HCT116 (cell line): ENCODE results near the gene CPNE4. TPM values are rescaled to one million over a fixed set of nuclear protein-coding genes. Genes with fewer than 3 reads are reported as not detected.

Experiments
- ATAC-seq: fragments of 200-7000 bp; cut with Tn5 transposase; 2 replicates; pipeline ENCODE4 v1.9.1; 2020; ENCODE audit warnings: mild to moderate bottlenecking, moderate library complexity
- BruUV-seq: library from RNA; stranded (reverse); fragments of 400-500 nt; replicated peaks from 2 replicates; lab custom pipeline; 2021; lab: Mats Ljungman, UMichigan
- CTCF ChIA-PET: fragments of 300-600 bp; sonication (Branson Sonifier 250); formaldehyde crosslinking; loops from one replicate; lab custom pipeline; 2021; ENCODE audit warnings: antibody characterized with exemption; lab: Charles Lee
- POLR2A ChIA-PET: fragments of 300-600, 350-600 bp; sonication (Branson Sonifier 250); formaldehyde crosslinking; loops from one replicate; lab custom pipeline; 2021; ENCODE audit warnings: antibody characterized with exemption; lab: Charles Lee
- RAD21 ChIA-PET, 2 experiments: fragments of 300-600 bp; sonication (Branson Sonifier 250); formaldehyde crosslinking; loops; one replicate each; lab custom pipeline; 2023; ENCODE audit warnings: low total read pairs in 2 of 2; ENCODE audit not compliant: uncharacterized antibody in 2 of 2, unreplicated experiment in 2 of 2, low non-redundant PET in 1 of 2; lab: Charles Lee
- DNase-seq: peaks from one replicate; pipeline ENCODE4 v3.0.0-alpha.2; 2010; ENCODE audit warnings: low read depth, low spot score
- H2AFZ ChIP-seq: fragments of 200-600 bp; shearing (Covaris generic), sonication (generic); 2 replicates; pipeline ENCODE4 v1.6.1; 2017; ENCODE audit warnings: low read depth, mixed run types, mixed read lengths, antibody characterized with exemption, low read length; ENCODE audit not compliant: poor library complexity, severe bottlenecking
- H3K27ac ChIP-seq: 2 replicates; pipeline ENCODE4 v1.5.1; 2012; ENCODE audit warnings: low read depth, low read length
- H3K27me3 ChIP-seq: fragments of 200-600 bp; sonication (generic); 2 replicates; pipeline ENCODE4 v1.6.1; 2016; ENCODE audit warnings: mixed run types, low read length, mixed read lengths; ENCODE audit not compliant: insufficient read depth
- H3K36me3 ChIP-seq, 2 experiments: fragments of 200-500 bp in 1 of 2; fragments of 200-600 bp in 1 of 2; sonication (Bioruptor generic) in 1 of 2; sonication (generic) in 1 of 2; 2 replicates each; pipeline versions ENCODE4 v1.5.1 to v1.6.1; 2014 to 2016; ENCODE audit warnings: low read length in 2 of 2, inconsistent platforms in 1 of 2, mixed read lengths in 1 of 2, mixed run types in 1 of 2; ENCODE audit not compliant: insufficient read depth in 2 of 2, control insufficient read depth in 1 of 2
- H3K4me1 ChIP-seq, 2 experiments: fragments of 200-600 bp in 1 of 2; sonication (generic) in 1 of 2; 2 replicates each; pipeline versions ENCODE4 v1.5.1 to v1.6.1; 2012 to 2017; ENCODE audit warnings: low read length in 2 of 2, inconsistent platforms in 1 of 2, mild to moderate bottlenecking in 1 of 2, mixed read lengths in 1 of 2, mixed run types in 1 of 2, moderate library complexity in 1 of 2; ENCODE audit not compliant: insufficient read depth in 2 of 2, control insufficient read depth in 1 of 2
- H3K4me2 ChIP-seq: fragments of 200-600 bp; sonication (generic); 2 replicates; pipeline ENCODE4 v1.6.1; 2017; ENCODE audit warnings: mixed run types, low read length, mixed read lengths
- H3K4me3 ChIP-seq, 2 experiments: fragments of 200-600 bp in 1 of 2; sonication (generic) in 1 of 2; replicated peaks in 1 of 2; 2 replicates each; pipeline ENCODE4 v1.5.1; 2011 to 2016; ENCODE audit warnings: low read length in 2 of 2, control low read depth in 1 of 2, low read depth in 1 of 2, mild to moderate bottlenecking in 1 of 2, mixed read lengths in 1 of 2, mixed run types in 1 of 2
- H3K79me2 ChIP-seq: fragments of 200-600 bp; sonication (generic); 2 replicates; pipeline ENCODE4 v1.6.1; 2017; ENCODE audit warnings: mild to moderate bottlenecking, mixed run types, low read length, moderate library complexity, mixed read lengths; ENCODE audit not compliant: insufficient read depth
- H3K9ac ChIP-seq: fragments of 200-600 bp; sonication (generic); 2 replicates; pipeline ENCODE4 v1.6.1; 2016; ENCODE audit warnings: low read length, mixed read lengths
- H3K9me2 ChIP-seq: fragments of 200-600 bp; sonication (generic), shearing (Covaris generic); 2 replicates; pipeline ENCODE4 v1.6.1; 2017; ENCODE audit warnings: mixed run types, mild to moderate bottlenecking, moderate library complexity; ENCODE audit not compliant: insufficient read depth
- H3K9me3 ChIP-seq, 2 experiments: fragments of 200-500 bp in 1 of 2; fragments of 200-600 bp in 1 of 2; sonication (Bioruptor generic) in 1 of 2; sonication (generic) in 1 of 2; 2 replicates each; pipeline ENCODE4 v1.6.1; 2014 to 2017; ENCODE audit warnings: low read length in 2 of 2, mixed read lengths in 2 of 2, inconsistent platforms in 1 of 2, low read depth in 1 of 2, mild to moderate bottlenecking in 1 of 2, mixed run types in 1 of 2, moderate library complexity in 1 of 2; ENCODE audit not compliant: control insufficient read depth in 1 of 2, insufficient read depth in 1 of 2
- H4K20me1 ChIP-seq: fragments of 200-600 bp; sonication (generic), shearing (Covaris generic); 2 replicates; pipeline ENCODE4 v1.6.1; 2017; ENCODE audit warnings: mixed run types, mild to moderate bottlenecking, moderate library complexity; ENCODE audit not compliant: insufficient read depth
- CBX3 ChIP-seq: IDR thresholded peaks from 2 replicates; pipeline ENCODE4 v1.6.1; 2012; ENCODE audit warnings: low read depth
- EGR1 ChIP-seq: IDR thresholded peaks from 2 replicates; pipeline ENCODE4 v1.6.1; 2012; ENCODE audit warnings: low read depth
- ELF1 ChIP-seq: IDR thresholded peaks from 2 replicates; pipeline ENCODE4 v1.6.1; 2012; ENCODE audit warnings: low read depth, borderline replicate concordance
- EZH2 ChIP-seq: fragments of 200-600 bp; sonication (generic); IDR thresholded peaks from 2 replicates; pipeline ENCODE4 v1.6.1; 2017; ENCODE audit warnings: antibody characterized with exemption, mixed run types
- FOSL1 ChIP-seq: IDR thresholded peaks from 2 replicates; pipeline ENCODE4 v1.6.1; 2012; ENCODE audit warnings: low read depth
- JUND ChIP-seq: IDR thresholded peaks from 2 replicates; pipeline ENCODE4 v1.6.1; 2012
- MAX ChIP-seq: IDR thresholded peaks from 2 replicates; pipeline ENCODE4 v1.6.1; 2012
- POLR2A ChIP-seq: IDR thresholded peaks from 2 replicates; pipeline ENCODE4 v1.7.0; 2011; ENCODE audit warnings: borderline replicate concordance; ENCODE audit not compliant: insufficient read depth, insufficient read length; ENCODE audit errors: extremely low read depth
- POLR2AphosphoS5 ChIP-seq: IDR thresholded peaks from 2 replicates; pipeline ENCODE4 v1.6.1; 2011; ENCODE audit warnings: mild to moderate bottlenecking, low read depth, low read length, moderate library complexity
- RAD21 ChIP-seq: IDR thresholded peaks from 2 replicates; pipeline ENCODE4 v1.6.1; 2012; ENCODE audit warnings: low read depth, mild to moderate bottlenecking
- SIN3A ChIP-seq: IDR thresholded peaks from 2 replicates; pipeline ENCODE4 v1.6.1; 2012; ENCODE audit warnings: low read depth
- SP1 ChIP-seq: IDR thresholded peaks from 2 replicates; pipeline ENCODE4 v1.6.1; 2012; ENCODE audit warnings: low read depth
- SRF ChIP-seq: IDR thresholded peaks from 2 replicates; pipeline ENCODE4 v1.6.1; 2012; ENCODE audit warnings: low read depth
- TCF7L2 ChIP-seq: IDR thresholded peaks from 2 replicates; pipeline ENCODE4 v1.7.0; 2011; ENCODE audit warnings: borderline replicate concordance, inconsistent platforms; ENCODE audit not compliant: insufficient read depth, insufficient read length; ENCODE audit errors: extremely low read depth
- YY1 ChIP-seq: IDR thresholded peaks from 2 replicates; pipeline ENCODE4 v1.6.1; 2011; ENCODE audit warnings: low read length, low read depth, moderate library complexity, mild to moderate bottlenecking; ENCODE audit not compliant: insufficient replicate concordance; ENCODE audit errors: extremely low read depth
- ZFX ChIP-seq: fragments of 450-650 bp; IDR thresholded peaks from 2 replicates; pipeline ENCODE4 v1.6.1; 2017
- intact Hi-C: fragments of 100-400 bp; cut with micrococcal nuclease; formaldehyde crosslinking; loops from 2 replicates; pipeline ENCODE4 v1.10.0; 2022
- total RNA-seq: library from RNA; stranded (reverse); gene quantifications from one replicate; pipeline ENCODE4 v1.2.1, GENCODE V29; 2021; ENCODE audit not compliant: unreplicated experiment
- TF ChIP-seq, protein P1 (sequence below), 3 experiments: fragments of 200-600 bp in 1 of 3; sonication (generic) in 1 of 3; IDR thresholded peaks in 2 of 3; conservative IDR thresholded peaks in 1 of 3; 2 replicates each; pipeline ENCODE4 v1.5.1; 2012 to 2017; ENCODE audit warnings: low read depth in 2 of 3, low read length in 2 of 3, antibody characterized with exemption in 1 of 3, borderline replicate concordance in 1 of 3, control low read depth in 1 of 3, mild to moderate bottlenecking in 1 of 3, mixed read lengths in 1 of 3, mixed run types in 1 of 3, moderate library complexity in 1 of 3; ENCODE audit not compliant: insufficient read depth in 1 of 3
- TF ChIP-seq, protein P2 (sequence below): IDR thresholded peaks from 2 replicates; pipeline ENCODE4 v1.6.1; 2012; ENCODE audit warnings: low read depth
- TF ChIP-seq, protein P3 (sequence below): IDR thresholded peaks from 2 replicates; pipeline ENCODE4 v1.6.1; 2012

The CPNE4 gene
- total RNA-seq, 1 experiment from 2014 or later = not detected

GRCh38 chr3:131620977-131621376 is 413.8 kb downstream of the CPNE4 start (continued):
- TF ChIP-seq, protein P1, sequence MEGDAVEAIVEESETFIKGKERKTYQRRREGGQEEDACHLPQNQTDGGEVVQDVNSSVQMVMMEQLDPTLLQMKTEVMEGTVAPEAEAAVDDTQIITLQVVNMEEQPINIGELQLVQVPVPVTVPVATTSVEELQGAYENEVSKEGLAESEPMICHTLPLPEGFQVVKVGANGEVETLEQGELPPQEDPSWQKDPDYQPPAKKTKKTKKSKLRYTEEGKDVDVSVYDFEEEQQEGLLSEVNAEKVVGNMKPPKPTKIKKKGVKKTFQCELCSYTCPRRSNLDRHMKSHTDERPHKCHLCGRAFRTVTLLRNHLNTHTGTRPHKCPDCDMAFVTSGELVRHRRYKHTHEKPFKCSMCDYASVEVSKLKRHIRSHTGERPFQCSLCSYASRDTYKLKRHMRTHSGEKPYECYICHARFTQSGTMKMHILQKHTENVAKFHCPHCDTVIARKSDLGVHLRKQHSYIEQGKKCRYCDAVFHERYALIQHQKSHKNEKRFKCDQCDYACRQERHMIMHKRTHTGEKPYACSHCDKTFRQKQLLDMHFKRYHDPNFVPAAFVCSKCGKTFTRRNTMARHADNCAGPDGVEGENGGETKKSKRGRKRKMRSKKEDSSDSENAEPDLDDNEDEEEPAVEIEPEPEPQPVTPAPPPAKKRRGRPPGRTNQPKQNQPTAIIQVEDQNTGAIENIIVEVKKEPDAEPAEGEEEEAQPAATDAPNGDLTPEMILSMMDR (IDR thresholded peaks at IDR 0.05 in 2 of 3, conservative IDR thresholded peaks at IDR 0.05 in 1 of 3; ENCODE audit: borderline replicate concordance in 1 of 3, insufficient read depth in 1 of 3, low read depth in 2 of 3, low read length in 2 of 3) = no peak
- TF ChIP-seq ZFX (no peak), RAD21 (no peak)

GRCh38 chr3:131619821-131620220 is 415.0 kb downstream of the CPNE4 start:
- CTCF ChIA-PET = no interaction called here
- ATAC-seq = no peak
- DNase-seq = no peak
- Histone ChIP-seq H3K9me2 (no peaks in the 10 kb centered on the region; the same call in 1 of the 2 replicates), H3K36me3 (no peaks in the 10 kb centered on the region), H3K9ac (no peak overlapping the region), H3K9me3 (no peaks in the 10 kb centered on the region), H3K27me3 (peaks cover 71% of the 10 kb centered on the region), H3K27ac (no peak overlapping the region), H3K4me1 (no peaks in the 10 kb centered on the region), H3K4me3 (no peak overlapping the region), H3K79me2 (no peaks in the 10 kb centered on the region), H3K4me2 (no peak overlapping the region), H2AFZ (no peak overlapping the region), H4K20me1 (no peaks in the 10 kb centered on the region; the same call in 1 of the 2 replicates)
- intact Hi-C loops = no loop called here
- BruUV-seq = no TSS peak
- RAD21 ChIA-PET = no interaction called here
- POLR2A ChIA-PET = no interaction called here
- TF ChIP-seq ZFX (no peak), SRF (no peak), POLR2AphosphoS5 (no peak), CBX3 (no peak), SP1 (no peak), FOSL1 (no peak), POLR2A (no peak), EZH2 (no peak), YY1 (no peak), SIN3A (no peak), ELF1 (no peak), EGR1 (no peak), JUND (no peak), MAX (no peak), TCF7L2 (no peak), RAD21 (no peak)
- TF ChIP-seq, protein P2, sequence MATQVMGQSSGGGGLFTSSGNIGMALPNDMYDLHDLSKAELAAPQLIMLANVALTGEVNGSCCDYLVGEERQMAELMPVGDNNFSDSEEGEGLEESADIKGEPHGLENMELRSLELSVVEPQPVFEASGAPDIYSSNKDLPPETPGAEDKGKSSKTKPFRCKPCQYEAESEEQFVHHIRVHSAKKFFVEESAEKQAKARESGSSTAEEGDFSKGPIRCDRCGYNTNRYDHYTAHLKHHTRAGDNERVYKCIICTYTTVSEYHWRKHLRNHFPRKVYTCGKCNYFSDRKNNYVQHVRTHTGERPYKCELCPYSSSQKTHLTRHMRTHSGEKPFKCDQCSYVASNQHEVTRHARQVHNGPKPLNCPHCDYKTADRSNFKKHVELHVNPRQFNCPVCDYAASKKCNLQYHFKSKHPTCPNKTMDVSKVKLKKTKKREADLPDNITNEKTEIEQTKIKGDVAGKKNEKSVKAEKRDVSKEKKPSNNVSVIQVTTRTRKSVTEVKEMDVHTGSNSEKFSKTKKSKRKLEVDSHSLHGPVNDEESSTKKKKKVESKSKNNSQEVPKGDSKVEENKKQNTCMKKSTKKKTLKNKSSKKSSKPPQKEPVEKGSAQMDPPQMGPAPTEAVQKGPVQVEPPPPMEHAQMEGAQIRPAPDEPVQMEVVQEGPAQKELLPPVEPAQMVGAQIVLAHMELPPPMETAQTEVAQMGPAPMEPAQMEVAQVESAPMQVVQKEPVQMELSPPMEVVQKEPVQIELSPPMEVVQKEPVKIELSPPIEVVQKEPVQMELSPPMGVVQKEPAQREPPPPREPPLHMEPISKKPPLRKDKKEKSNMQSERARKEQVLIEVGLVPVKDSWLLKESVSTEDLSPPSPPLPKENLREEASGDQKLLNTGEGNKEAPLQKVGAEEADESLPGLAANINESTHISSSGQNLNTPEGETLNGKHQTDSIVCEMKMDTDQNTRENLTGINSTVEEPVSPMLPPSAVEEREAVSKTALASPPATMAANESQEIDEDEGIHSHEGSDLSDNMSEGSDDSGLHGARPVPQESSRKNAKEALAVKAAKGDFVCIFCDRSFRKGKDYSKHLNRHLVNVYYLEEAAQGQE = no peak
- TF ChIP-seq, protein P3, sequence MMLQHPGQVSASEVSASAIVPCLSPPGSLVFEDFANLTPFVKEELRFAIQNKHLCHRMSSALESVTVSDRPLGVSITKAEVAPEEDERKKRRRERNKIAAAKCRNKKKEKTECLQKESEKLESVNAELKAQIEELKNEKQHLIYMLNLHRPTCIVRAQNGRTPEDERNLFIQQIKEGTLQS = no peak
- TF ChIP-seq, protein P1 (IDR thresholded peaks at IDR 0.05 in 2 of 3, conservative IDR thresholded peaks at IDR 0.05 in 1 of 3; ENCODE audit: borderline replicate concordance in 1 of 3, insufficient read depth in 1 of 3, low read depth in 2 of 3, low read length in 2 of 3) = no peak
